Endothelial cell of umbilical vein (primary cell): ENCODE results near the gene NR4A3. TPM values are rescaled to one million over a fixed set of nuclear protein-coding genes. Genes with fewer than 3 reads are reported as not detected.

Experiments used
- BruUV-seq: library from RNA; stranded (reverse); fragments of 400-500 nt; replicated peaks from 2 replicates; lab custom pipeline; 2021; lab: Mats Ljungman, UMichigan
- CTCF ChIA-PET: fragments of 300-600, 350-600 bp; sonication (Branson Sonifier 250); formaldehyde crosslinking; loops from one replicate; lab custom pipeline; 2021; ENCODE audit warnings: antibody characterized with exemption, inconsistent platforms; lab: Charles Lee
- POLR2A ChIA-PET: fragments of 300-600, 350-600 bp; sonication (Branson Sonifier 250); formaldehyde crosslinking; loops from one replicate; lab custom pipeline; 2021; ENCODE audit warnings: antibody characterized with exemption, inconsistent platforms; lab: Charles Lee
- DNase-seq: peaks from one replicate; pipeline ENCODE4 v3.0.0-alpha.2; 2011; ENCODE audit warnings: low read depth, low spot score
- FAIRE-seq: peaks from 2 replicates; lab custom pipeline; 2011; peaks lifted over from hg19 to GRCh38; lab: Jason Lieb, UNC
- H2AFZ ChIP-seq: 2 replicates; pipeline ENCODE4 v1.6.0; 2012; ENCODE audit warnings: low read depth, low read length, control low read depth, inconsistent platforms
- H3K27ac ChIP-seq: 2 replicates; pipeline ENCODE4 v1.5.1; 2011; ENCODE audit warnings: low read depth, mild to moderate bottlenecking, control low read depth, low read length, moderate library complexity; ENCODE audit not compliant: insufficient read depth
- H3K27me3 ChIP-seq, 2 experiments: 2 replicates each; pipeline versions ENCODE4 v1.6.0 to v1.6.1; 2011; ENCODE audit warnings: low read length in 2 of 2, mixed read lengths in 1 of 2; ENCODE audit not compliant: control insufficient read depth in 2 of 2, insufficient read depth in 2 of 2
- H3K36me3 ChIP-seq, 2 experiments: 2 replicates in 1 of 2; 3 replicates in 1 of 2; pipeline ENCODE4 v1.5.1; 2011; ENCODE audit warnings: low read length in 2 of 2, mild to moderate bottlenecking in 1 of 2, moderate library complexity in 1 of 2; ENCODE audit not compliant: control insufficient read depth in 2 of 2, insufficient read depth in 2 of 2; ENCODE audit errors: extremely low read depth in 1 of 2
- H3K4me1 ChIP-seq: 3 replicates; pipeline ENCODE4 v1.5.1; 2011; ENCODE audit warnings: mild to moderate bottlenecking, low read length; ENCODE audit not compliant: control insufficient read depth, insufficient read depth; ENCODE audit errors: extremely low read depth
- H3K4me2 ChIP-seq: 2 replicates; pipeline ENCODE4 v1.6.1; 2011; ENCODE audit warnings: low read length, control low read depth, mixed read lengths; ENCODE audit not compliant: insufficient read depth
- H3K4me3 ChIP-seq, 3 experiments: fragments of 200-600 bp in 1 of 3; sonication (generic), shearing (Covaris generic) in 1 of 3; replicated peaks in 1 of 3; 2 replicates each; pipeline ENCODE4 v1.5.1; 2011 to 2016; ENCODE audit warnings: control low read depth in 3 of 3, low read length in 3 of 3, mild to moderate bottlenecking in 2 of 3, inconsistent platforms in 1 of 3, low read depth in 1 of 3, moderate library complexity in 1 of 3; ENCODE audit not compliant: insufficient read depth in 1 of 3
- H3K79me2 ChIP-seq: 2 replicates; pipeline ENCODE4 v1.6.0; 2012; ENCODE audit warnings: low read length, inconsistent platforms; ENCODE audit not compliant: control insufficient read depth, insufficient read depth
- H3K9ac ChIP-seq: replicated peaks from 2 replicates; pipeline ENCODE3; 2011; ENCODE audit warnings: low read length, control low read depth; ENCODE audit not compliant: insufficient read depth; ENCODE audit errors: extremely low read depth
- H3K9me1 ChIP-seq: replicated peaks from 3 replicates; pipeline ENCODE4 v1.6.0; 2011; ENCODE audit warnings: mild to moderate bottlenecking, low read length; ENCODE audit not compliant: control insufficient read depth, insufficient read depth; ENCODE audit errors: extremely low read depth
- H3K9me3 ChIP-seq: replicated peaks from 2 replicates; pipeline ENCODE4 v1.5.1; 2012; ENCODE audit warnings: low read length, inconsistent platforms; ENCODE audit not compliant: control insufficient read depth, insufficient read depth
- H4K20me1 ChIP-seq: replicated peaks from 2 replicates; pipeline ENCODE3; 2011; ENCODE audit warnings: mild to moderate bottlenecking, low read length; ENCODE audit not compliant: control insufficient read depth, insufficient read depth; ENCODE audit errors: extremely low read depth
- CTCF ChIP-seq, 2 donors: IDR thresholded peaks; 1 replicate in 1 of 2; 2 replicates in 1 of 2; pipeline ENCODE4 v1.5.1; 2011; ENCODE audit warnings: low read length in 2 of 2, mild to moderate bottlenecking in 2 of 2, moderate library complexity in 2 of 2, control low read depth in 1 of 2, inconsistent platforms in 1 of 2, low read depth in 1 of 2; ENCODE audit not compliant: insufficient read depth in 1 of 2; ENCODE audit errors: extremely low read depth in 1 of 2
- EZH2 ChIP-seq: IDR thresholded peaks from 2 replicates; pipeline ENCODE4 v1.6.1; 2012; ENCODE audit warnings: borderline replicate concordance, low read depth, mild to moderate bottlenecking, moderate library complexity, low read length, inconsistent platforms; ENCODE audit not compliant: severe bottlenecking
- FOS ChIP-seq: IDR thresholded peaks from 2 replicates; pipeline ENCODE4 v1.6.1; 2011; ENCODE audit warnings: mild to moderate bottlenecking, low read length, moderate library complexity, borderline replicate concordance; ENCODE audit not compliant: insufficient read depth
- GATA2 ChIP-seq: IDR thresholded peaks from 2 replicates; pipeline ENCODE4 v1.7.0; 2011; ENCODE audit warnings: low read depth, mild to moderate bottlenecking, moderate library complexity, mixed read lengths, low read length; ENCODE audit not compliant: insufficient read length, insufficient read depth
- JUN ChIP-seq: IDR thresholded peaks from 2 replicates; pipeline ENCODE4 v1.6.1; 2011; ENCODE audit warnings: borderline replicate concordance, low read depth; ENCODE audit not compliant: insufficient read length, insufficient read depth
- MYC ChIP-seq: IDR thresholded peaks from one replicate; pipeline ENCODE4 v1.6.1; 2011; ENCODE audit warnings: mild to moderate bottlenecking, low read depth, low read length
- POLR2A ChIP-seq: IDR thresholded peaks from 2 replicates; pipeline ENCODE4 v1.6.1; 2012; ENCODE audit warnings: low read depth, mild to moderate bottlenecking, control low read depth, low read length
- POLR2AphosphoS5 ChIP-seq: IDR thresholded peaks from 2 replicates; pipeline ENCODE4 v1.6.1; 2012; ENCODE audit warnings: low read depth, mild to moderate bottlenecking, control low read depth, low read length, moderate library complexity; ENCODE audit not compliant: insufficient read depth
- dilution Hi-C: fragments of 300-500 bp; cut with MboI; formaldehyde crosslinking; loops from one replicate; pipeline ENCODE4 v1.15.0; 2019; ENCODE audit warnings: low sequenced_read_pairs; ENCODE audit not compliant: extremely low pct_ligation_motif_present
- intact Hi-C: fragments of 100-400 bp; cut with micrococcal nuclease; formaldehyde crosslinking; loops from one replicate; pipeline ENCODE4 v1.10.0; 2022
- polyA plus RNA-seq, 4 experiments: library from polyadenylated mRNA; depleted of rRNA in 3 of 4; stranded (reverse) in 3 of 4; unstranded in 1 of 4; fragments of >200 nt; gene quantifications; 2 replicates each; pipeline versions ENCODE4 v1.2.1 to v1.2.3, GENCODE V29; 2011 to 2012; ENCODE audit warnings: missing spikeins in 1 of 4
- total RNA-seq: library from RNA; stranded (reverse); gene quantifications from 2 replicates; pipeline ENCODE4 v1.2.3, GENCODE V29; 2021
- TF ChIP-seq, protein P1 (sequence below): IDR thresholded peaks from 2 replicates; pipeline ENCODE4 v1.6.1; 2011; ENCODE audit not compliant: insufficient read depth, insufficient read length

NR4A3 gene
- total and polyA plus RNA-seq, 2 donors (not counting 3 experiments of a cell fraction or from before 2014, with no cell fraction given): 0.11 to 0.22 TPM

GRCh38 chr9:99867968-99868367, 46.3 kb downstream of the NR4A3 start:
- H4K20me1 ChIP-seq: no peaks in the 10 kb centered on the region
- TF ChIP-seq, protein P1, sequence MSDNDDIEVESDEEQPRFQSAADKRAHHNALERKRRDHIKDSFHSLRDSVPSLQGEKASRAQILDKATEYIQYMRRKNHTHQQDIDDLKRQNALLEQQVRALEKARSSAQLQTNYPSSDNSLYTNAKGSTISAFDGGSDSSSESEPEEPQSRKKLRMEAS: no peak
- TF ChIP-seq MYC (no peak), CTCF (IDR thresholded peaks at IDR 0.05; ENCODE audit: extremely low read depth in 1 of 2, insufficient read depth in 1 of 2, low read depth in 1 of 2, low read length in 2 of 2) (no peak), JUN (no peak), FOS (no peak), POLR2AphosphoS5 (no peak), EZH2 (no peak), POLR2A (no peak), GATA2 (no peak)
- H3K4me1 ChIP-seq: no peaks in the 10 kb centered on the region
- no peak overlapping the region for H3K4me2 ChIP-seq
- no TSS peak for BruUV-seq
- ChIA-PET CTCF (interaction anchor here (1.2 to 1.4 kb wide), 2 partner anchors 9 to 10 kb away, joined by 3 read pairs; no protein-coding TSS in a partner anchor), POLR2A (no interaction called here)
- dilution Hi-C loops: no loop called here
- peaks cover 1 to 4% of the 10 kb centered on the region in 2 experiments for H3K27me3 ChIP-seq
- no peak overlapping the region for H3K9ac ChIP-seq
- H3K79me2 ChIP-seq: no peaks in the 10 kb centered on the region
- H3K4me3 ChIP-seq: no peak overlapping the region
- H3K9me3 ChIP-seq: no peaks in the 10 kb centered on the region
- no peak overlapping the region for H3K27ac ChIP-seq
- H3K36me3 ChIP-seq: no peaks in the 10 kb centered on the region
- DNase-seq (no peak), FAIRE-seq (no peak)
- intact Hi-C loops: no loop called here
- no peak overlapping the region for H2AFZ ChIP-seq
- no peaks in the 10 kb centered on the region for H3K9me1 ChIP-seq
